T follicular helper cell (primary cell): Measurements from ENCODE around the gene C10orf105.

Source experiments
- DNase-seq: peaks from one replicate; pipeline ENCODE4 v3.0.0-alpha.2; 2020; ENCODE audit warnings: low read depth

The C10orf105 gene

GRCh38 chr10:71737001-71737833, 17.6 kb upstream of the C10orf105 start:
- DNase-seq: no peak

- no peak for DNase-seq
These were observed 17.0 kb upstream of the C10orf105 start for GRCh38 chr10:71736570-71736952.

GRCh38 chr10:71735709-71736569, 16.4 kb upstream of the C10orf105 start:
- peak; percentile 19 for DNase-seq

DNA sequence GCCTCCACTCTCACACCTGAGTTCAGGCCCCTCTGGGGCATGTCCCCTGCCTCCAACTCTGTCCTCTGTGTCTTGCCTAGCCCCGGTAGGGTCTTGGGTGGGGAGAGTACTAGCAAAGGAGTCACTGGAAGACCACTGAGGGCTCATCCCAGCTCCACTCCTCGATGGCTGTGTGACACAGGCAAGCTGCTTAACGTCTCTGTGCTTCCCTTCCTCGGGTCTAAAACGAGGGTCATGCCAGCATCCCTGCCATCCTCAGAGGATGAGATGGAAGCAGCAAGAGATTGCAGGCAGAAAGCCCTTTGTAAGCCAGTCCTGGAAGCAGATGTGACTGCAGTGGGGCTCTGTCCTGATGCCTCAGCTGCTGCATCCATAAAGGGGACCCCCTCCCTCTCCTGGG, 15.2 kb upstream of the C10orf105 start:
- DNase-seq: no peak

- no peak for DNase-seq
These were observed 12.2 kb upstream of the C10orf105 start for GRCh38 chr10:71731791-71732190.

GRCh38 chr10:71729161-71729636, 9.6 kb upstream of the C10orf105 start:
- no peak for DNase-seq

GRCh38 chr10:71727738-71728737, 8.5 kb upstream of the C10orf105 start:
- peak; percentile 68 for DNase-seq

DNA sequence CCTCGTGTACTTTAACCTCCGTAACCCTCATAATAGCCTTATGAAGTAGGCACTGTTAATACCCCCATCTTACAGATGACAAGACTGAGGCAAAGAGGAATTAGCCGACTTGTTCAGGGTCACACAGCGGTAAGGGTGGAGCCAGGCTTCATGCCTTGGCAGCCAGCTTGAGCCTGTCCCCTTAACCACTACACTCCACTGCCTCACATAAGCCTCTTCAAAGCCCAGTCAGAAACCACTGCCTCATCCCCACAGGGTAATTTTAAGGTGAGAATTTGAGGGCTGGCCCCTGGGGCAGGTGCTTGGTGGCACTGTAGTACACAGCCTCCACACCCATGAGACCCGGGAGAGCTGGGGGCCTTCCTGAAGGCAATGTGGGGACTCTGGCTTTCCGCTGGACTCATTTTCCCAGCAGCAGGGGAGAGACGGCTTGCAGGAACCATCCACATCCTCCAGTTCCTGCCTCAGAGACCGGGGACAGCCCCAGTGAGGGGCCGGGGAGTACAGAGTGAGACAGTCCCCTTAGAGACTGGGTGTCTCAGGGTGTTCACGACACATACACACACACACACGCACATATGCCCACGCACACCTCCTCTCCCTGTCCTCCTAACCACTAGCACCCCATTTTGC, 7.6 kb upstream of the C10orf105 start:
- DNase-seq: peak; percentile 28

DNA sequence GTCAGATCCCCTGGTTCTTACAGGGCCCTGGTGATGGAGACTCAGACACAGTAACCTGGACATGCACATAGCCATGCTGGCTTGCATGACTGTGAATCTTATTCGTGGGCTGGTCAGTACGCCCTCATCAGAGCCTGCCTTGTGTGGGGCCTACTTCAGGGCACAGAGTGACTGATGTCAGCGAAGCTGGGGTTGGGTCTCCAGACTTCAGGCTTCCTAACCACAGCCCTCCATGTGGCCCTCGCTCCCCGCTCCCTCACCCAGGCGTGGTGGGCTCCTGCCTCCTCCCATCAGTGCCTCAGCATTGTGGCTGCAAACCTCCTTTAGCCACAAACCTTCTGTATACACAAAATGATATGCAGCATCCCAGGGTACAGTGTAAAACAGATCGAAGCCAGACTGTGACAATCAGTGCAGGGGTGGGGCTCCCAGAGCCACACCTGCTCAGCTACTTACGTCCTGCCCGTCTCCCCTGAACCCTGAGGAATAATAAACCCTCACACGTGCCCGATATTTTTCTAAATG, 7.1 kb upstream of the C10orf105 start:
- DNase-seq: peak; percentile 20

- no peak for DNase-seq
These were observed 6.5 kb upstream of the C10orf105 start for GRCh38 chr10:71725998-71726579.

GRCh38 chr10:71725249-71725648, 5.7 kb upstream of the C10orf105 start:
- DNase-seq: no peak

GRCh38 chr10:71724539-71724938, 5.0 kb upstream of the C10orf105 start:
- no peak for DNase-seq

DNA sequence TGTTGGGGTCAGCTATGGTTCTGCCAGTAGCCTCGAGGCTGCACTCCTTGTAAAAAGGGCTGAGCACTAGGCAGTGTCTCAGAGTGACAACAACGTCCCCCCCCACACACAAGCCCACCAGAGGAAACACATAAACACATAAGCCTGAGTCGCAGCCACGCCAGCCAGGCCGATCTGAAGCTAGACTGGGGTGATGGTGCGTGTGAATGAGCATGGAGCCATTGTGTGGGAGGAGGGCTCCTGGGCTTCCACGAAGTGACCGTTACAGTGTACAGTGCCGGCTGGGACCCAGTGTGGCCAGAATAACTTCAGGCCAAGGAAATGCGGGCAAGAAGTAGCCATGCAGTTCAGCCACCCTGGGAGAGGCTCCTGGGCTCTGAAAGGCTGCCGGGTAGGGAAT, 3.7 kb upstream of the C10orf105 start:
- no peak for DNase-seq

DNA sequence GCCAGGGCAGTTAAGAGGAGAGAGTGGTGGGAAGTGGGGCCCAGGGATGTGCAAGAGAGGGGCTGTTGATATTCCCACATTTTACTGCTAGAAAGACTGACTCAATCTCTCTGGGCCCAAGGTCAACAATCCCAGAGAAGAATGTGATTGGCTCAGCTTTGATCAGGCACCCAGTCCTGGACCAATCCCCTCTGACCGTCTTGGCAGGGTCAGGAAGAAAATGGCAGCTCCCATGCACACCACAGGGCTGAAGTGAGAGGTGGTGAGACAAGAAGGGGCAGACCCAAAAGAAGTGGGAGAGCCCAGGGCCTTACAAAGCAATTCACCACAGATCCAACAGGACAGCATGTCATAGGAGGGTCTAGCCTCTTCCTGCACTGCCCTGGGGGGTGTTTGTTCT, 3.3 kb upstream of the C10orf105 start:
- DNase-seq: no peak

GRCh38 chr10:71721313-71721712, 1.7 kb upstream of the C10orf105 start:
- DNase-seq: no peak

DNA sequence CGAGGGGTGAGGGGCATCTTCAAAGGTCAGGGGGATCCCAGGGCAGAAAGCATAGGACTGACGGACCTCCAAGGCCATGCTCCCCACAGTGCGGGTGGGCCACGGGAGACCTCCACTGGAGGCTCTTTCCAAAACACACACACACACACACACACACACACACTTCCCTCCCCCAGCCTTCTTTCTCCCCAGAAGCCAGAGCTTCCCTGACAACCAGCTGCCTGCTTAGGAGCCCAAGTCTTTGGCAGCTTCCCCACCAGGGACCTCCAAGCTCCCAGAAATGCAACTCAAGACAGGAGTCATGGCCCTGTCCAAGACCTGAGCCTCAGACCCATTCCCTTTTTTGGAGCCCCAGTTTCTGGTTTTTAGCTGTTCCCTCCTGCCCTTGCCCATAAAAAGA, 710 bp upstream of the C10orf105 start:
- DNase-seq: no peak

DNA sequence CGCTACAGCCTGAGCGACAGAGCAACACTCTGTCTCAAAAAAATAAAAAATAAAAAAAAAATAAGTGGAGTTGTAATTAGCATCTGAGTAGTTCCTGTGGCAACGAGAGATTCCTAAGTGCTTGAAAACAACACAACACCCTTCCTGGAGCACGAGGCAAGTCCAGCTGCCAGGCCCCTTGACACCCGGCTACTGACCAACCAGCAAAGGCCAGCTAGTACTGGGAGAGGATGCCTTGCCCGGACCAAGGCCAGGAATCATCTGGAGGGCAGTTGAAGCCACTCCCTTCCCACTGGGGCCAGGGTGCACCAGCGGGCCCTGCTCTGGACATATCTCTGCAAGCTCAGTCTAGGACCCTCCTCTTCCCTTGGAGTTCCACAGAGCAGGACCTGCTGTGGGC, 536 bp downstream of the C10orf105 start:
- no peak for DNase-seq

DNA sequence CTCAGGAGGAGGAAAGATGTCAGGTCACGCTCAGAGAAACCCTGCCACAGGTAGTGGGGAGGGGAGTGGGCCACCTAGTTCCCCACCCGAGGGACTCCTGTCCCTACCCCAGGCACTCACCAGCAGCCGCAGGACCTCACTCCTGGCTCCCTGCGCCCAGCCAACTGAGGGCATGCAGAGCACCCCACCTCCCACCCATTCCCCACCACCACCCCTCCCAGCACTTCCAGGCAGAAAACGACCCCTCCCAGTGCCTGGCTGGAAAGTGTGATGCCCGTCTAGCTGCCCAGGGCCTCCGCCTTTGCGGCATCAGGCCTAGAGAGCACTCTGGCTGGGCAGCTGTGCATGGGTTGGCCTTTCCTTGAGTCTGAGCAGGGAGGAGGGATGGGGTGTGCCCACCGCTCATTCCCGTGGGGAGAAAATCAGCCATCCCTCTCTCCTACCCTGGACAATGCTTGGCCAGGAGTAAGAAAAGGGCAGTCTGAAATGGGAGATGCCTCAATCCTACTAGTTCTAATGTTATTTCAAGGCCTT, 1.3 kb downstream of the C10orf105 start:
- no peak for DNase-seq

DNA sequence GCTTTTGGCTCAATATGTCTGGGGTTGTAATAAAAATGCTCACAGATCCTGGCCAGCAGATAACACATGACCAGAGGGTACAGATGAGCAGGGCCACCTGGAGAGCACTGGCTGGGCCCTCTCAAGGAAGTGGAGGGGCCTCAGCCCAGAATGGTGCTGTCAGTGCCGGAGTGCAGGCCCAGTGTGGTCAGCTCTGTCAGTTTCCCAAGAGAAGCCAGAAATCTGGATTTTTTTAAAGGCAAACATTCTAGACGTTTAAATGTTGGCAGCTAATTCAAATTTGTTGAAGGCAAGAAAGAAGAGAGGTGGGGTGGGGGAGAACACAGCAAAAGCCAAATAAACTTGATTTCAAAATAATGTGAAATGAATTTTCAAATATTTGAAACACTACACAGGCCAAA, 2.0 kb downstream of the C10orf105 start:
- no peak for DNase-seq

- no peak for DNase-seq
These were observed 2.5 kb downstream of the C10orf105 start for GRCh38 chr10:71717056-71717455.
